Measurements from ENCODE around the gene PKD2L2. TPM values are rescaled to one million over a fixed set of nuclear protein-coding genes. Genes with fewer than 3 reads are reported as not detected.

The PKD2L2 gene
- total RNA-seq, 2 donors from 2014 or later, result 0.74 TPM; not detected in 1

Other genes starting within 250 kb of the PKD2L2 start
- 1 to 10 TPM; 8.3 to 9.7 TPM for gene KLHL3, start 153.4 kb upstream of the PKD2L2 start, total RNA-seq
- 10 to 100 TPM; 36.3 to 38.2 TPM for gene HNRNPA0, start 135.1 kb upstream of the PKD2L2 start, total RNA-seq
- gene MYOT, start 21.6 kb upstream of the PKD2L2 start, total RNA-seq, result not detected
- gene FAM13B, start 143.6 kb downstream of the PKD2L2 start, total RNA-seq, result 10 to 100 TPM; 19.3 to 20.5 TPM
- gene WNT8A, start 194.6 kb downstream of the PKD2L2 start, total RNA-seq, result not detected
- not detected for gene NME5, start 250.0 kb downstream of the PKD2L2 start, total RNA-seq